ENCODE measurements around the gene WWOX.

GRCh38 chr16:79168321-79168720 is 1068.9 kb downstream of the WWOX start:
- no peak for TF ChIP-seq CTCF (IDR thresholded peaks at IDR 0.05; ENCODE audit: insufficient read depth, low read depth, low read length)
- no peak for TF ChIP-seq EZH2 (IDR thresholded peaks at IDR 0.05; ENCODE audit: insufficient read depth, low read length)
